H1 (cell line): ENCODE results near the gene PLPPR3. TPM values are rescaled to one million over a fixed set of nuclear protein-coding genes. Genes with fewer than 3 reads are reported as not detected.
A peak's percentile ranks its signal among the peaks of the same experiment; 100 is the strongest.

ENCODE experiments used
- CTCF ChIA-PET: fragments of 300-600 bp; sonication (Branson Sonifier 250); formaldehyde crosslinking; loops from one replicate; lab custom pipeline; 2021; ENCODE audit not compliant: partially characterized antibody; lab: Charles Lee
- POLR2A ChIA-PET: fragments of 300-600 bp; sonication (Branson Sonifier 250); formaldehyde crosslinking; loops from one replicate; lab custom pipeline; 2021; ENCODE audit warnings: inconsistent platforms; ENCODE audit not compliant: partially characterized antibody; lab: Charles Lee
- DNase-seq, 2 experiments: peaks; one replicate each; pipeline versions ENCODE4 v3.0.0 to v3.0.0-alpha.2; 2010 to 2022; ENCODE audit warnings: low spot score in 2 of 2, low read depth in 1 of 2, mixed read lengths in 1 of 2
- FAIRE-seq: peaks from 2 replicates; lab custom pipeline; 2011; peaks lifted over from hg19 to GRCh38; lab: Jason Lieb, UNC
- H2AFZ ChIP-seq: 2 replicates; pipeline ENCODE4 v1.8.1; 2012; ENCODE audit warnings: low read length, inconsistent platforms
- H2AK5ac ChIP-seq: 2 replicates; pipeline ENCODE4 v1.6.1; 2013; ENCODE audit warnings: low read depth, low read length
- H2BK120ac ChIP-seq: replicated peaks from 2 replicates; pipeline ENCODE3; 2013; ENCODE audit warnings: low read depth, low read length, inconsistent platforms
- H2BK12ac ChIP-seq: 2 replicates; pipeline ENCODE4 v1.6.1; 2013; ENCODE audit warnings: low read depth, low read length
- H2BK15ac ChIP-seq: 2 replicates; pipeline ENCODE4 v1.6.1; 2013; ENCODE audit warnings: low read length
- H2BK20ac ChIP-seq: 2 replicates; pipeline ENCODE4 v1.6.1; 2013; ENCODE audit warnings: low read length
- H2BK5ac ChIP-seq: 2 replicates; pipeline ENCODE4 v1.6.1; 2013; ENCODE audit warnings: low read depth, low read length
- H3K14ac ChIP-seq: 2 replicates; pipeline ENCODE4 v1.6.1; 2013; ENCODE audit warnings: inconsistent platforms; ENCODE audit not compliant: insufficient read length
- H3K18ac ChIP-seq: 2 replicates; pipeline ENCODE4 v1.6.1; 2013; ENCODE audit warnings: low read length; ENCODE audit errors: extremely low read depth
- H3K23ac ChIP-seq: 2 replicates; pipeline ENCODE4 v1.6.1; 2013; ENCODE audit warnings: inconsistent platforms; ENCODE audit not compliant: insufficient read length
- H3K23me2 ChIP-seq: 2 replicates; pipeline ENCODE4 v1.6.1; 2013; ENCODE audit warnings: low read depth, low read length
- H3K27ac ChIP-seq: 2 replicates; pipeline ENCODE4 v1.6.1; 2011; ENCODE audit warnings: low read depth, low read length, inconsistent platforms
- H3K27me3 ChIP-seq, 4 experiments: replicated peaks in 1 of 4; 1 replicate in 1 of 4; 2 replicates in 3 of 4; pipeline versions ENCODE4 v1.6.1 to v1.8.1; 2011 to 2013; ENCODE audit warnings: low read length in 3 of 4, mild to moderate bottlenecking in 3 of 4, inconsistent platforms in 2 of 4, mixed read lengths in 2 of 4, moderate library complexity in 1 of 4; ENCODE audit not compliant: control insufficient read depth in 3 of 4, insufficient read depth in 3 of 4; ENCODE audit errors: extremely low read depth in 1 of 4
- H3K36me3 ChIP-seq, 4 experiments: 2 replicates each; pipeline versions ENCODE4 v1.6.1 to v1.8.1; 2011 to 2013; ENCODE audit warnings: mild to moderate bottlenecking in 4 of 4, low read length in 3 of 4, moderate library complexity in 2 of 4, control low read depth in 1 of 4, inconsistent platforms in 1 of 4; ENCODE audit not compliant: insufficient read depth in 4 of 4, control insufficient read depth in 2 of 4
- H3K4ac ChIP-seq: replicated peaks from 2 replicates; pipeline ENCODE3; 2013; ENCODE audit warnings: low read length, low read depth, mixed read lengths, inconsistent platforms; ENCODE audit not compliant: insufficient read length
- H3K4me1 ChIP-seq, 4 experiments: replicated peaks in 1 of 4; 1 replicate in 1 of 4; 2 replicates in 3 of 4; pipeline versions ENCODE4 v1.6.1 to v1.8.1; 2011 to 2013; ENCODE audit warnings: low read length in 3 of 4, inconsistent platforms in 2 of 4, mixed read lengths in 1 of 4; ENCODE audit not compliant: insufficient read depth in 4 of 4, control insufficient read depth in 3 of 4
- H3K4me2 ChIP-seq, 2 experiments: 2 replicates each; pipeline versions ENCODE4 v1.6.1 to v1.8.1; 2011 to 2013; ENCODE audit warnings: low read depth in 2 of 2, low read length in 2 of 2, control low read depth in 1 of 2, inconsistent platforms in 1 of 2, mild to moderate bottlenecking in 1 of 2; ENCODE audit not compliant: insufficient read depth in 1 of 2
- H3K4me3 ChIP-seq, 4 experiments: fragments of 200-600, 300-600 bp in 1 of 4; sonication (generic), shearing (Covaris generic), sonication (Bioruptor Twin) in 1 of 4; 2 replicates each; pipeline versions ENCODE4 v1.5.1 to v1.8.1; 2011 to 2016; ENCODE audit warnings: low read length in 4 of 4, low read depth in 3 of 4, control low read depth in 2 of 4, inconsistent platforms in 2 of 4, mild to moderate bottlenecking in 2 of 4, mixed read lengths in 1 of 4, moderate library complexity in 1 of 4; ENCODE audit not compliant: insufficient read depth in 2 of 4; ENCODE audit errors: extremely low read depth in 1 of 4
- H3K56ac ChIP-seq: replicated peaks from 2 replicates; pipeline ENCODE3; 2013; ENCODE audit warnings: low read depth, mild to moderate bottlenecking, mixed read lengths, low read length, inconsistent platforms; ENCODE audit not compliant: insufficient read length
- H3K79me1 ChIP-seq: 2 replicates; pipeline ENCODE4 v1.6.1; 2013; ENCODE audit warnings: low read depth, low read length, control low read depth
- H3K79me2 ChIP-seq, 2 experiments: 2 replicates each; pipeline versions ENCODE4 v1.6.1 to v1.8.1; 2012 to 2013; ENCODE audit warnings: low read length in 2 of 2, mild to moderate bottlenecking in 2 of 2, inconsistent platforms in 1 of 2; ENCODE audit not compliant: insufficient read depth in 2 of 2, control insufficient read depth in 1 of 2
- H3K9ac ChIP-seq, 4 experiments: replicated peaks in 1 of 4; 1 replicate in 1 of 4; 2 replicates in 3 of 4; pipeline versions ENCODE4 v1.6.1 to v1.8.1; 2011 to 2013; ENCODE audit warnings: low read depth in 3 of 4, low read length in 3 of 4, control low read depth in 2 of 4, mild to moderate bottlenecking in 2 of 4, moderate library complexity in 2 of 4, inconsistent platforms in 1 of 4; ENCODE audit errors: extremely low read depth in 1 of 4
- H3K9me3 ChIP-seq, 2 experiments: 2 replicates each; pipeline versions ENCODE4 v1.6.1 to v1.8.1; 2012 to 2013; ENCODE audit warnings: mild to moderate bottlenecking in 2 of 2, moderate library complexity in 2 of 2, control low read depth in 1 of 2, inconsistent platforms in 1 of 2, low read depth in 1 of 2, low read length in 1 of 2, mixed read lengths in 1 of 2; ENCODE audit not compliant: insufficient read depth in 2 of 2
- H4K20me1 ChIP-seq, 2 experiments: replicated peaks in 1 of 2; 2 replicates each; pipeline versions ENCODE3 to v1.8.1; 2011 to 2013; ENCODE audit warnings: inconsistent platforms in 2 of 2, low read length in 2 of 2, mild to moderate bottlenecking in 1 of 2; ENCODE audit not compliant: insufficient read depth in 2 of 2, control insufficient read depth in 1 of 2
- H4K5ac ChIP-seq: 2 replicates; pipeline ENCODE4 v1.6.1; 2013; ENCODE audit warnings: low read length, low read depth, mixed read lengths, inconsistent platforms; ENCODE audit not compliant: insufficient read length
- H4K8ac ChIP-seq: 2 replicates; pipeline ENCODE4 v1.8.0; 2013; ENCODE audit warnings: mild to moderate bottlenecking, moderate library complexity, low read length, inconsistent platforms; ENCODE audit not compliant: insufficient read depth; ENCODE audit errors: extremely low read depth
- H4K91ac ChIP-seq: replicated peaks from 2 replicates; pipeline ENCODE3; 2013; ENCODE audit warnings: low read length, mixed read lengths, inconsistent platforms; ENCODE audit not compliant: insufficient read length
- CBX5 ChIP-seq: fragments of 300-800, 300-1000 bp; sonication (generic); IDR thresholded peaks from 2 replicates; pipeline ENCODE4 v1.7.1; 2016; ENCODE audit warnings: antibody characterized with exemption, low read length, low read depth
- GTF2F1 ChIP-seq: IDR thresholded peaks from 2 replicates; pipeline ENCODE4 v1.6.1; 2012; ENCODE audit warnings: low read depth, low read length, improper control_type of control experiment, borderline replicate concordance
- KDM4A ChIP-seq: IDR thresholded peaks from one replicate; pipeline ENCODE4 v1.7.1; 2012; ENCODE audit warnings: low read depth, mild to moderate bottlenecking, moderate library complexity, low read length, inconsistent platforms; ENCODE audit not compliant: severe bottlenecking
- NANOG ChIP-seq: IDR thresholded peaks from 2 replicates; pipeline ENCODE4 v1.6.1; 2011; ENCODE audit warnings: low read length, low read depth, mild to moderate bottlenecking, inconsistent platforms; ENCODE audit not compliant: insufficient read depth, poor library complexity, severe bottlenecking
- RFX5 ChIP-seq: IDR thresholded peaks from 2 replicates; pipeline ENCODE4 v1.6.1; 2011; ENCODE audit warnings: low read depth, low read length, improper control_type of control experiment, borderline replicate concordance
- SIX5 ChIP-seq: IDR thresholded peaks from 2 replicates; pipeline ENCODE4 v1.6.1; 2011; ENCODE audit warnings: mild to moderate bottlenecking, low read depth, low read length
- SP1 ChIP-seq: IDR thresholded peaks from 2 replicates; pipeline ENCODE4 v1.6.1; 2011; ENCODE audit warnings: low read depth, low read length
- SP4 ChIP-seq: IDR thresholded peaks from 2 replicates; pipeline ENCODE4 v1.6.1; 2012; ENCODE audit warnings: low read length, inconsistent platforms
- ZNF274 ChIP-seq: IDR thresholded peaks from 2 replicates; pipeline ENCODE4 v1.7.0; 2012; ENCODE audit warnings: low read length, borderline replicate concordance; ENCODE audit errors: extremely low read depth
- WGBS, 2 experiments: shearing (Covaris generic) in 1 of 2; methylation state at CpG; one replicate each; pipeline versions ENCODE4 v1.1.6 to v1.1.7; 2013 to 2015; ENCODE audit warnings: low lambda C conversion rate in 2 of 2, mixed read lengths in 2 of 2, inconsistent platforms in 1 of 2, low coverage in 1 of 2, missing lambda C conversion rate in 1 of 2; ENCODE audit not compliant: insufficient replicate concordance in 2 of 2, insufficient coverage in 1 of 2, insufficient read length in 1 of 2; ENCODE audit errors: extremely low coverage in 1 of 2, missing lambda C conversion rate in 1 of 2; 5-methylcytosine and 5-hydroxymethylcytosine counted together
- polyA plus RNA-seq, 7 experiments: library from polyadenylated mRNA; depleted of rRNA in 3 of 7; stranded (reverse) in 5 of 7; unstranded in 2 of 7; fragments of >200 nt in 5 of 7; fragments of 200-250 nt in 2 of 7; gene quantifications; 1 replicate in 5 of 7; 2 replicates in 1 of 7; 4 replicates in 1 of 7; pipeline versions ENCODE4 v1.2.1 to v1.2.3, GENCODE V29; 2011 to 2013; ENCODE audit warnings: missing spikeins in 2 of 7, mixed read lengths in 2 of 7
- total RNA-seq: library from RNA; stranded (reverse); fragmentation: NEBNext Ultra II Directional; extraction: Animal tissue kit (Norgen Biotek cat#: 25700); gene quantifications from 2 replicates; pipeline ENCODE4 v1.2.1, GENCODE V29; 2021
- TF ChIP-seq, protein P1 (sequence below): IDR thresholded peaks from 2 replicates; pipeline ENCODE4 v1.6.1; 2011; ENCODE audit warnings: low read depth, mild to moderate bottlenecking, low read length; ENCODE audit not compliant: insufficient read depth

PLPPR3 gene
- total and polyA plus RNA-seq, 2 of the 8 experiments (the other 6 are each of a cell fraction or from before 2014, with no cell fraction given): 71.7 to 76.4 TPM

DNA sequence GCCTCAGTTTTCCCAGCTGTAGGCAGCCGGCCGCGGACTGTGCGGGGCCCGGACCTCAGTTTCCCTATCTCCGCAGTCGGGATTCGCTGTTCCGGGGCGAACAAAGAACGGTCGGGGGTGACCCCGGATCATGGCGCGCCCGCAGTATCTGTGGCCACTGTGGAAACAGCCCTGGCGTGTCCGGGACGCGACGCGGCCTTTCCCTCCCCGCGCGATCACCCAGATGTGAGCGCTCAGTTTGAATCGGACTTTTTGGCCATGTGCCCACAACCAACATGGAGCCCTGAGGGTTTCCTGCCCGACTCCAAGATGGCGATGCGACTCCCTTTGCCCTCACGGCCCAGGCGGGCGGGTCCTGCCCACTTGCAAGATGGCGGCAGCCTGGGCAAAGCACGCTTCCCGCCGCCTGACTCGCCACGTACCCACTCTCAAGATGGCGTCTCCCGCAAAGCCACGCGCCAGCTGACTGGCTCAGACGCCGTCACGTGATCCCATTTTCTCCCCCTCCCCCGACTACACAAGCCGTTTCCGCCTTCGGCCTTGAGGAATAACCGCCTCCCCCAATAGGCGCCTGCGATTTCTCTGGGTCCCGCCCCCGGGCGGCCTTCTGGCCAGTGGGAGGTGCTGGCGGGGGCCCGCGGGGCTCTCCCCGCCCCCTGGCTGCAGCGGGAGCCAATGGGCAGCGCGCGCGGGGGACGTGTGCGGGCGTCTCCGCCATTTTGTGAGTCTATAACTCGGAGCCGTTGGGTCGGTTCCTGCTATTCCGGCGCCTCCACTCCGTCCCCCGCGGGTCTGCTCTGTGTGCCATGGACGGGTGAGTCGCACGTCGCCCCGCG lies 24.8 kb downstream of the PLPPR3 start, which contains the start of gene PTBP1:
Gene PTBP1 (plus strand): TSS at position 761 of the 836 bp plus-strand sequence. CDS start 46 bp downstream, at position 807.
- Histone ChIP-seq H3K9me3 (no peaks in the 10 kb centered on the region), H3K9ac (peak within 1 kb of the TSS; percentile 86 to 98 (median 93)), H3K23ac (no peak within 1 kb of the TSS), H2AK5ac (no peak within 1 kb of the TSS), H4K20me1 (peaks cover 30 to 32% of the 10 kb centered on the region in 2 experiments), H2BK15ac (no peak within 1 kb of the TSS), H3K18ac (peak within 1 kb of the TSS; percentile 88), H3K56ac (no peak within 1 kb of the TSS), H4K5ac (peak within 1 kb of the TSS; percentile 34), H3K4me3 (peak within 1 kb of the TSS; percentile 88 to 100 (median 96)), H3K4me2 (peak within 1 kb of the TSS; percentile 62 to 93), H3K27me3 (no peaks in the 10 kb centered on the region), H2BK5ac (peak within 1 kb of the TSS; percentile 71), H3K4me1 (peaks cover 0 to 32% (median 23%) of the 10 kb centered on the region in 4 experiments; a peak in 6 of 7 replicates), H3K36me3 (peaks cover 0 to 20% (median 16%) of the 10 kb centered on the region in 4 experiments; a peak in 7 of 8 replicates), H3K14ac (no peak within 1 kb of the TSS), H3K4ac (peak within 1 kb of the TSS; percentile 94), H2BK20ac (no peak within 1 kb of the TSS), H3K27ac (peak within 1 kb of the TSS; percentile 75), H2BK120ac (peak within 1 kb of the TSS; percentile 72), H3K79me2 (peaks cover 40 to 41% of the 10 kb centered on the region in 2 experiments), H4K91ac (peak within 1 kb of the TSS; percentile 91), H2BK12ac (no peak within 1 kb of the TSS), H3K79me1 (no peaks in the 10 kb centered on the region), H2AFZ (no peak within 1 kb of the TSS), H3K23me2 (peaks cover 10% of the 10 kb centered on the region; the same call in 1 of the 2 replicates), H4K8ac (peak within 1 kb of the TSS; percentile 96)
- CTCF ChIA-PET: no interaction called here
- FAIRE-seq (peak; percentile 93), DNase-seq (peak; percentile 96 to 100)
- POLR2A ChIA-PET: interaction anchor here (0.7 to 16.9 kb wide), 18 partner anchors 7 to 159 kb away, joined by 3 to 277 read pairs (median 6); partner anchors contain the start of genes AZU1, PLPPR3 and RNF126
- WGBS, 2 experiments: 8% methylated on average over 68 of the region's 83 CpGs; no CpG with 5 or more reads in 1 of the 2 experiments
- no peak for TF ChIP-seq ZNF274
- TF ChIP-seq, protein P1, sequence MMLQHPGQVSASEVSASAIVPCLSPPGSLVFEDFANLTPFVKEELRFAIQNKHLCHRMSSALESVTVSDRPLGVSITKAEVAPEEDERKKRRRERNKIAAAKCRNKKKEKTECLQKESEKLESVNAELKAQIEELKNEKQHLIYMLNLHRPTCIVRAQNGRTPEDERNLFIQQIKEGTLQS: peak; percentile 83
- TF ChIP-seq GTF2F1: no peak
- no peak for TF ChIP-seq NANOG
- TF ChIP-seq SP1: peak; percentile 96
- TF ChIP-seq RFX5: no peak
- TF ChIP-seq SP4: peak; percentile 69; the same call in 1 of the 2 replicates
- TF ChIP-seq SIX5: peak; percentile 81
- TF ChIP-seq KDM4A: no peak
- TF ChIP-seq CBX5: no peak
